HG02943 (cell line): ENCODE data around the gene PROX2.

Experiments used
- ATAC-seq: cut with Tn5 transposase; IDR thresholded peaks from one replicate; pipeline ENCODE4 v1.9.1; 2021; ENCODE audit warnings: mild to moderate bottlenecking, low read depth, moderate library complexity; ENCODE audit not compliant: unreplicated experiment

The PROX2 gene, protein sequence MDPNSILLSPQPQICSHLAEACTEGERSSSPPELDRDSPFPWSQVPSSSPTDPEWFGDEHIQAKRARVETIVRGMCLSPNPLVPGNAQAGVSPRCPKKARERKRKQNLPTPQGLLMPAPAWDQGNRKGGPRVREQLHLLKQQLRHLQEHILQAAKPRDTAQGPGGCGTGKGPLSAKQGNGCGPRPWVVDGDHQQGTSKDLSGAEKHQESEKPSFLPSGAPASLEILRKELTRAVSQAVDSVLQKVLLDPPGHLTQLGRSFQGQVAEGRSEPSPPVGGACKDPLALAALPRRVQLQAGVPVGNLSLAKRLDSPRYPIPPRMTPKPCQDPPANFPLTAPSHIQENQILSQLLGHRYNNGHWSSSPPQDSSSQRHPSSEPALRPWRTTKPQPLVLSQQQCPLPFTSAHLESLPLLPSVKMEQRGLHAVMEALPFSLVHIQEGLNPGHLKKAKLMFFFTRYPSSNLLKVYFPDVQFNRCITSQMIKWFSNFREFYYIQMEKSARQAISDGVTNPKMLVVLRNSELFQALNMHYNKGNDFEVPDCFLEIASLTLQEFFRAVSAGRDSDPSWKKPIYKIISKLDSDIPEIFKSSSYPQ

DNA sequence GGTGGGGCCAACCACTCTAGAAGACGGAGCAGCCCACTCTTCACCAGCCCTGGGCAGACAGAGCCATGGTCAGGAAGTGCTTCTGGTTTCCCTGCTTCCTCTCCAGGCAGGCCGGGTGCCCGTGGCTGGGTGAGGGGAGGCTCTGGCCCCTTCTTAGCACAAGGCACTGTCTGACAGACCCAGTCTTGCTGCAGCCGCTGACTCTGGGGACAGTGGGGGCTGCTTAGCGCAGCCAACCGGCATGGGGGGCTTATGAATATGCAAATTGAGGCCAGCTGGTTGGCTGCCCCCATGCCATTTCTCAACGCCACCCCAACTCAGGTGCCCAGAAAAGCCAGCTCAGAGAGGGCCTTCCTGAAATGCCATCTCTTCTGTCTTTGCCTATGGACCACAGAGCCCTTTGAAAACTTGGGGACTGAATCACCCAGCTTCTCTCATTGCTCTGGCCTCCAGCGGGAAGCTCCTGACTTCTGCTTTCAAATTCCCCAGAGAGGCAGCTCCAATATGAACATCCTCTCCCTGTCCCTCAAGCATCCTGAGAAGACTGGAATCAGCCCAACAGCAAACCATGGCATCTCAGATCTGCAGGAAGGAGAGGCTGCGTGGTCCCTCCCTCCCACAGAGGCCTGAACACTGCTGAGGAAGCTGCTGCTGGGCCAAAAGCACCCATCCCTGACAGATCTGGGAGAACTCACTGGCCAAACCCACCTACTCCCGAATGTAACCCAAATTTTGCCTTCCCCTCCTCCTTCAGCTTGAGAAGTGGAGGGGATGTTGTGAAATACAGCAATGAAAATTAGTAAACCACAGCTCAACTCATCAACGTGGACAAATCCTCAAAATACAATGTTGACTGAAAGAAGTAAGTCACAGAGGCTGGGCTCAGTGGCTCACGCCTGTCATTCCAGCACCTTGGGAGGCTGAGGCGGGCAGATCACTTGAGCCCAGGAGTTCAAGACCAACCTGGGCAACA is at the start of gene PROX2:
TSS of gene PROX2 (minus strand) at position 205 of the 973 bp plus-strand sequence. CDS start 12,311 bp downstream, outside the sequence.
- no peak for ATAC-seq

DNA sequence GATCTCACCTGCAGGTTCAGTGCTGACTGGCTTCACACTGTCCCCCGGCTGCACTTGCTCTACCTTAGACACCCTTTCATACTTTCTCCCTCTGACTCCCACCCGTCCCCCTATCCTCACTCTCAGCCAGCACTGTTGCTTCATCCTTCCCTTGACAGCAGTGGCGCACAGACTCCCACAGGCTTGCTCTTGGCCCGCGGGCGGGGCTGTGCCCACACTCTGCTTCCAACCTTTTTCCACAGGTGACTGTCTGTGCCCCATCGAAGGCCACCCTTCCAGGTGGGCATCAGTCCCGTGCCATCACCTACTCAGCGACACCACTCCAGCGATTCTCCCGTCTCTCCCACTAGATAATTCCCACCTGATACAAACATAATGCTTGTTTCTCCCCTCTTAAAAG is 48.1 kb upstream of the PROX2 start:
- ATAC-seq, result no peak

DNA sequence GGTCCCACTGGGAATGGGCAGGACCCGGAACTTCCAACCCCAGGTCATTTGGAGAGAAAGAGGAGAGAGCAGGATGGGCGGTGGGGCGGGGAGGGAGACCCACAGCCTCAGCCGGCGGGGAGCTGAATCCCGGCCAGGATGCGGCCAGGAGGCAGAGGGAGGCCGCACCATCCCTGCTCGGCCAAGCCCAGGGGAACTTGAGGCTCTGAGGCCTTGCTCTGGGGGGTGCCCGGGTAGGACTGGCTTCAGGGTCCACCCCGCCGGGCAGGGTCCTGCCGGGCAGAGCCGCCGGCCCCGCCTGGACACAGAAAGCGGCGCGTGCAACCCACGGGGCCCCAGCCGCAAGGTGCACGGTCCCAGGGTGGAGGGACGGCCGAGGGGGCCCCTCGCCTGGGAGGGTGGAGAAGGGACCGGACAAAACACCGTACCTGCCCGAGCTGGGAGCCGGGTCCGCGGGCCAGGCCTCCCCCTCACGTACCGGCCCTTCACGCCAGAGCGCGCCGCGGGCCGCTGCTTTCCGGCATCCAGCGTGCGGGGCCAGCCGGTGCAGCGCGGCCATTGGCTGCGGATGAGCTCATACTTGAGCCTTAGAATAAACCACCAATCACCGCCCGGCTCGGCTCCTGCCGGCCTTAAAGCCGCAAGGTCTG is 46.9 kb upstream of the PROX2 start, which contains the start of gene RPS6KL1:
TSS of gene RPS6KL1 (minus strand) at position 509 of the 650 bp plus-strand sequence. CDS start 1,719 bp downstream, outside the sequence.
- peak; percentile 67 for ATAC-seq

DNA sequence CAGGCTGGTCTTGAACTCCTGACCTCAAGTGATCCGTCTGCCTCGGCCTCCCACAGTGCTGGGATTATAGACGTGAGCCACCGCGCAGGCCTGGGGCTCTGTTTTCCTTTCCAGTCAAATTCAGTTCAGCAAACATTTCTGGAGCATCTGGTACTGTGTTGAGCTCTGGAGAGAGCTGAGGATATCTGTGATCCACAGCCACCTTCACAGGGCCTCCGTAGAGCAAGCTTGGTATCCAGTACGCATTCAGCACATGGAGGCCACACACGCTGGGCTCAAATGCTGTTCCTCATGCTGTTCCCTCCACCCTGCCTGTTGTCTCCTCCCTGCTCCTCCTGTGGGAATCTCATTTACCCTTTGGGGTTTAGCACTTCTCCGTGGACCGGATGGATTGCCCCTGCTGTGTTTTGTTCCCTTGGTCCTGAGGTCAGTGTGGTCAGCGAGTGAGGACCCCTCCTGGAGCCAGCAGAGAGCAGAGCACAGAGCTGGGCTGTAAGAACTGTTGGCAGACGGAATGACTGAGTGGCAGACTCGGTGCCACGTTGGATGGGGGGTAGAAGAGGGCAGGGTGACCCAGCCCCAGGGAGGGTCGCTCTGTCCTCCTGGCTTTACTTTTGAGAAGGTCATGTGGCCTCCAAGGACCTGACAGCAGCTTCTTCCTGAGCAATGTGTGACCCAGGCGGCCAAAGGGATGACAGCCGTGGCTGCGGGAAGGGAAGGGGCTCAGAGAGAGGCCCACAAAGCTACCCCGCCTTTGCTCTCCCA is 46.2 kb upstream of the PROX2 start:
- ATAC-seq, result no peak

DNA sequence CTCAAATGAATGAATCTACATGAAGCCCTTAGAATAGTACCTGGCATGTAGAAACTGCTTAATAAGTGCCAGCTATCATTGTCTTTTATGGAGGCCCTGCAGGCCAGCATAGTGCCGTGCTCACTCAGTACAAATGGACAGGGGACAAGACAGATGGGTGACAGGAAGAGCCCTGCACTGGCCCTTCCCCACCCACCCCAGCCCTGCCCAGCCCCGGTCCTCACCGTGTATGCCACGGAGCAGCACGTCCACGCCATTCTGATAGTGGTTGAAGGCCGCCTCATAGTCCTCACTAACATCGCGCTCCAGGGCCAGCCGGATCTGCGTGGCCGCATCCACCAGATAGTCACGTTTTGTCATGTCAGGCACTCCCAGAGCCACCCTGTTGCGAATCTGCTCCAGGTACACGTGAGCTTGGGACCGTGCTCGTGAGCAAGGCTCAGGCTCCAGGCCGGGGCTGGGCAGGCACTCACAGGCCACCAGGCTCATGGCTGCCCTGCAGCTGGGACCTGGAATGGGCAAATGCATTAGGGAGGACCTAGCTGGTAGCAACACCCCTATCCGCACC is 45.2 kb upstream of the PROX2 start:
- ATAC-seq, result no peak

DNA sequence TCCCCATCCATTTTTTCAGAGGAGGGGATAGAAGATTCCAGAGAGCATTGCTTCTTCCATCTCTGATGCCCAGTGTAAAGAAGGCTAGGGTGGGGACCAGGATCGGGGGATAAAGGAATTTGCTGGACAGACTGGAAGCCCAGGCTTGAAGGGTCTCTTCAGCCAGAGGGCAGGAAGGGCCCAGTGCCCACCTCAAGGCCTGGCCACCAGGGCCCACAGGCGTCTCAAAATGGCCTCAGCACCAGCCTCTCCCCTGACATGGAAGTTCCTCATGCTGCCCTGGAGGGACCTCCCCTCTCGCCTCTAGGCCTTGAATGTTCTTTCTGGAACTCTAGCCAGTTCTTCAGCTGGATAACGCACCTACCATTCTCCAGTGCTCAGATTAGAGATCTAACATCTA is 44.3 kb upstream of the PROX2 start:
- ATAC-seq, result no peak

DNA sequence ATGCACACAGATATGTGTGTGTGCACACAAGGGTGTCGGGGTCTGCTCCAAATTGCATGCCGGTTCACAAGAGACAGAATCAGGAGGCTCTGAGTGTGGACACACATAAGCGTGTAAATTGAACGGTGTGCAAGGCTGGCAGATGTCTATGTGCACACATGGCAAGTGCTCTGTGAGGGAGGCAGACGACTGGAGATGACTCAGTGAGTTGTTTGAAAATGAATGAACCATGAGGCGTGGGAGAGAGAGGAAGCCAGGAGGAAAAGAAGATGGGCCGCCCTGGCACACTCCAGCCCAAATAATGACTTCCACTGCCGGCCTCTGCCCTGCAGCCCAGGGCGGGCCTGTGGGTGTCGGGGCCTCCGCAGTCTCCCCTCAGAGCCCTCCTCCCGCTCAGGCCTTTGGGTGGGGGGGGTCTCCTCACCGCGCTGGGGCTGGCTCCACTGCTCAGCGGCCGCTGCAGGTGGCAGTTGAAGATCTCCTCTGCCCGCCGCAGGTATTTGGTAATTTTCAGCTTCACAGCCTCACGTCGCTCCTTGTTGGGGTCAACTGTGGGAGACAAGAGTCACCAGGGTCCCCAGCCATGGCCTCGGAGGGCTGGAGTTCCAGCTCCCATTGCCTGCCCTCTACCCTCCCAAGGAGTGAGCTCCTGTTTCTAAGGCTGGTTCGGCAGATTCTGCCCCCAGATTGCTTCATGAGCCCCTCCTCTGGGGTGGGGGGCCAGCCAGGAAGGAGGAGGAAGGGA is 43.6 kb upstream of the PROX2 start:
- no peak for ATAC-seq

DNA sequence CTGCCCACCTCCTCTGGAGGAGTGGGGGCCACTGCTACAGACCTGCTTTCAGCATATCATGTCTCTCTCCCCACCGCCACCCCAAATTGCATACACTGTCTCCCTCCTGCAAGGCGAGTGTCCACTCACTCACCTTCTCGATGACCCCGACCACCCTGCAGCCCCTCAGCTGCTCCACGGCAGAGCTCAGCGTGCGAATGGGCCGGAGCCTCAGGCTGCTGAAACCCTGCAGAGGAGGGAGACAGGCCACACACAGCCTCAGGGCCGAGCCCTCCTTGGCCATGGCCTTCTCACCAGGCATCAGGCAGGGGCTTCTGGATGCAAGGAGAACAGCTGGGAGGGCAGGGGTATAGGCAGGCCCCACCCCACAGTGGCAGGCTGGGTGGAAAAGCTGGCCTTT is 42.4 kb upstream of the PROX2 start:
- no peak for ATAC-seq

DNA sequence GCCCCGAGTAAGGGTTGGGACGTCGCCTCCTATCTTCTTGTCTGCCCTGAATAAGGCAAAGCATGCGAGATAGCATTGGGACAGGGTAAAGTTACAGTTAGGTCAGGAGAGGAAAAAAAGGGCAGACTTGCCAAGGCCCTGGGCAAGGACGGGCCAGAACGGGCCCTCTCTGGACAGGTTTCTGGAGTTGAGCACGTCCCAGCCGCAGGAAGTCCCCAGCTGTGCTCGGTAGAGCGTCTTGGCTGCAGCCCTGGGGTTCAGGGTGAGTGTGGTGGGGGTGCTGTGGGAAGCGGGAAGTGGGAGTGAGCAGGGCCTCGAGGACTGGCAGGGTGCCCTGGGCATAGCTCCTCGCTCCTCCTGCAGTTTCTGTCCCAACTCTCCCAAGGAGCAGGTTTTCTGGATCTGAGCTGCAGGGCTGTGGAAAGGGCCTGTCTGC is 41.7 kb upstream of the PROX2 start:
- no peak for ATAC-seq

DNA sequence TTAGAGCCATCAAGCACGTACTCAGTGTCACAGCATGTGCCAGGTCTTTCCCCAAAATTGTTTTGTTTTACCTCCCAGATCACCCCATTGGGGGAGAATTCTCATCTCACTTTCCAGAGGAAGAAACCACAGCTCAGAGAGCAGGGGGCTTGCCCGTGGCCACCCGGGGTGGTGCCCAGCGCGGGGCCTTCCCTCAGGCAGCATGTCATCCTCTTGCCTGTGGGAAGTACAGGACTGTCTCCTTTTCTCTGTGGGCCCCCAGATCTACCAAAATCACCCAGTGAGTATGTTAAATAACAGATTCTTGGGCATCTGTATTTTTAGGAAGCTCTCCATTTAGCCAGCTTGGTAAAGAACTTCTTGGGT is 41.2 kb upstream of the PROX2 start:
- no peak for ATAC-seq

DNA sequence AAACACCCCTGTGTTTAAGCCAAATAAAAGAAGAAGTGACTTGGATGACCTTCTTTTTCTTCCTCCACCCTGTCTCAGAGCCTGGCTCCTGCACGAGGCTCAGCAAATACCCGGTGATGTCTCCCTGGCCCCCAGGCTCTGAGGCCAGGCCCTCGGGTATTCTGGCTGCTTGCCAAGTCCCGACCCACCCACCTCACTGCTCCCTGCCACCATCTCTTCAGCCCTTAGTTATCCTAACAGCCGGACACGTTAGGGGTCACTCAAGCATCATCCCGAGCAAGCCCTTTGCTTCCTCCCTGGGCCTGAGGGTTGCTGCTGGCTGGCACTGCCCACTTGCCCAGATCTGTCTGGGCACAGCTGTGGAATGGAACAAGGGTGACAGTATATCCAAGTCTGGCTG is 39.9 kb upstream of the PROX2 start:
- no peak for ATAC-seq

DNA sequence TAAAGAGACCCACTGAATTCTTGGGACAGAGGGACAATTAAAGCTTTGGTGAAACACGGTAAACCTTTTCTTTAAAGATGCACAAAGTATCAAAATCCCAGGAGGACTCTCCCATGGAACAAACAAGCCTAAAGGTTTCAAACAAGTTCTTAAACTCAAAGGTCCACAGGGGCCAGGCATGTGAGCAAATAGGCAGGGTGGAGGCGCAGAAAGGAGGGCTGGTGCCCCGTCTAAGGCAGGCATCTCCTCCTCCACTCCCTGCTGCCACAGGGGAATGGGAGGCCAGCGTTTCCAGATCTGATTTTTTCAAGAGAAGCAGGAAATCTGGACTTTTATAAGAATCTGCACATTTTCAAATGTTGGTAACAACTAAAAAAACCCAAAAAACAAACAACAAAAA is 39.5 kb upstream of the PROX2 start:
- ATAC-seq, result no peak

DNA sequence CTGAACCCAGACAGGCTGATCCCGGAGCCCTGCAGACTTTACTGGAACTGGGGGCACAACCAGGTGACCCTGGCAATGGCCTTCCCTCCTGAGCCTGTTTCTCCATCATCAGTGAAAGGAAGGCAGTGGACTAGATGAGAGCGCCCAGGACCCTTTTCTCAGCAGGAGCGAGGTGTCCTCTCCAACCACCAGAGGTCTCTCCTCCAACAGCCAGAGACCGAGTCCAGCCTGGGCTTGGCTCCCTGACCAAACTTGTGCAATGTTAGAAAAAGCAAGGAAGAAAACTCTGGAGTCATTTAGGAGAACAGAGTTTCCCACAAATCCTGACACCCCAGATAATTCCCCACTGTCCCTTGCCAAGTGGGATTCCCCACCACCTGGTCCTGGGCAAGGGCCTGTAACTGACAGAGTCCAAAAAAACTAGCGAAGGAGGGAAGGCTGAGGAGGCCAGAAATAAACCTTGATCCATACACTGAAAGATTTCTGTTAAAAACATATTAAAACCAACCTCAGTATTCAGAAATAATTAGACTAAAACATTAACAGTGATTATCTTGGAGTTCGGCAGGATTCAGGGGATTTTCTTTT is 38.1 kb upstream of the PROX2 start:
- ATAC-seq, result no peak

DNA sequence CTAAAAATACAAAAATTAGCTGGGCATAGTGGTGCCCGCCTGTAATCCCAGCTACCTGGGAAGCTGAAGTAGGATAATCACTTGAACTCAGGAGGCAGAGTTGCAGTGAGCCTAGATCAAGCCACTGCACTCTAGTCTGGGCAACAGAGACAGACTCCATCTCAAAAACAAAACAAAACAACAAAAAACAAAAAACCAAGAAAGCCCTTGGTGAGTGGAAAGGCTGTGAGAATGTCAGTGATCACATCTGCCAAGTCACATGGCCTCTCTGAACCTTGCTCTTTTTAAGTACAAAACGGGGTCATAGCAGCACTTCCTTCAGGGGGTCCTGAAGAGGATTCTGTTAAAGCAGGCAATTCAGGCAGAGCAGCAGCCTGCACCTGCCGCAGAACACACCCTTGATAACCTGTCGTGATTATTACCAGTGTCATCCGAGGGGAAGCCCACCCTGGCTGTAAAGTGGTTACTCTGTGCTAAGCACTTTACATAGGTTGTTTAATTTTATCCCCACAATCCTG is 37.5 kb upstream of the PROX2 start:
- ATAC-seq, result no peak

DNA sequence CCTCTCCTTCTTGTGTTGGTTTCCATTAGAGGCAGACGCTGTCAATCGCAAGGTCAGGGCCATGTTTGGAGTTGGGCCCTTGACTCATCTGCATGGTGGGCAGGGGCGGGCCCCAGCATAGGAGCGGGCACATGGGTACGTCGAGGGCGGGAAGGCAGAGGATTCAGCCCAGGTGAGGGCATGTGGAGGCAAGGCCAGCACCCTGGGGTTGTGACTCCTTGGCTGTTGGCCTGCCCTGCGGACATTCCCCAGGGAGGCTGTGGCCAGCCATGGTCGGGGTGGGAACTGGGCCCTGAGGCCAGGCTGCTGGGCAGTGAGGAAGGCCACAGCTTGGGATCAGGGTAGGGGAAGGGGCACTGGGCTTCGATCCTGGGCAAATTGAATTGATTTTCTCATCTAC is 36.9 kb upstream of the PROX2 start:
- no peak for ATAC-seq

DNA sequence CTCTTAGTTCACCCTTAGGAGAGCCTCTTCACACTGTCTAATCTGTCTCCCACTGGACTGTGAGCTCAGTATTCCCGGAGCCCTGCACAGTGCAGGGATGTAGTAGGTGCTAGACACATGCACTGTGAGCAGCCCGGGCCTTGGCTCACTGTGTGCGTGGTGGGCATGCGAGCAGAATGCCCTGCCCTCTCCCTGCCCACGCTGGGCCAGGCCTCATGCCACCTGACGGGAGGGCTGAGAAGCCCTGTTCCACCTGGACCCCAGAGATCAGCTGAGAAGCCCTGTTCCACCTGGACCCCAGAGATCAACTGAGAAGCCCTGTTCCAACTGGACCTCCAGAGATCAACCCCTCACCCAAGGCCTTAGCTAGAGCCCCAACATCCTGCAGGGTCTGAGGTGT is 36.2 kb upstream of the PROX2 start:
- ATAC-seq, result no peak

DNA sequence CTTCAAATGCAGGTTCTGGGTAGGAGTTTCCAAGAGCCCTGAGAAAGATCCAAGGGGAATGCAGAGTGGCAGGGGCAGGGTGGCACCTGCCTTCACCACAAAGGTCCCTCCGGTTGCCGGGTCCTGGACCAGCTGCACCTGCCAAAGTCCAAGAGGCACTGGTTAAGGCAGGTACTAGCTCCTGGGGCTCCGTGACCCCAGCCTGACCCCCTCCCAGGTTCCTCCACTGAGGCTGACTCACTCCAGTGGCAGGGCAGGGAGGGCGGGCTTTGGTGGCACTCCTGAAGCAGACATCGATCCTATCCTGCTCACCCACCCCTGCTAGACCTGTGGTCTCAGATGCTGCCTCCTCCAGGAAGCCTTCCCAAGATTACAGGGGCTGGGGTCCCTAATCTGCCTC is 35.8 kb upstream of the PROX2 start:
- no peak for ATAC-seq

DNA sequence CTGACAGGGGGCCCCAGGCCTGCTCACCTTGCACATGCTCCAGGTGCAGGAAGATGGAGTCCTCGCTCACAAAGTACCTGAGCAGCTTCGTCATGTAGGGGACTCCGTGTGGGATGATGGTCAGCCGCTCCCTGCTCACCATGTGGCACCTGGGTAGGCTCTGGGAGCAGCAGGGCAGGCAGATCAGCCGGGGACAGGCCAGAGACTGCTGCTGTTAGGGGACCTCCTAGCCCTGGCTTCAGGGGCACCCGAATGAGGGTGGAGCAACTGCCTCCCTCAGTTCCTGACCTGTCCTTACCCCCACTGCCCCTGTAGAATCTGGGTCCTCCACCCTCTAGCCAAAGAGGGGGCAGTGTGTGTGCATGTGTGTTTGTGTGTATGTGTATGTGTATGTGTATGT is 35.3 kb upstream of the PROX2 start:
- ATAC-seq, result no peak
